C4-2B (cell line): ENCODE measurements around the gene GRHL1.

Source experiments
- CTCF ChIP-seq: fragments of 450-650 bp; conservative IDR thresholded peaks from 2 replicates; pipeline ENCODE4 v1.5.1; 2017; ENCODE audit warnings: mild to moderate bottlenecking
- ZFX ChIP-seq: fragments of 450-650 bp; IDR thresholded peaks from 2 replicates; pipeline ENCODE4 v1.6.1; 2017

GRCh38 chr2:9999693-10000092 is 48.2 kb downstream of the GRHL1 start:
- TF ChIP-seq CTCF (no peak), ZFX (no peak)
